HuH-7.5 (cell line): ENCODE measurements around the gene ZNF490.
"Not testable (repeated sequence)": the region's sequence is repeated elsewhere in the genome, so short reads cannot be mapped to it uniquely, and the experiment has no call there.

Source experiments
- DNase-seq: peaks from one replicate; pipeline ENCODE4 v3.0.0; 2011; ENCODE audit warnings: low spot score

ZNF490 gene

GRCh38 chr19:12610540-12611360, at the start of gene ZNF490, which contains the start of gene ZNF791:
ZNF490 (minus strand) TSS chr19:12610813; CDS start chr19:12610680, 133 bp downstream.
ZNF791 (plus strand) TSS chr19:12610920; CDS start chr19:12611080, 160 bp downstream.
- peak; percentile 96 for DNase-seq

- no peak for DNase-seq
Measured at GRCh38 chr19:12657966-12658365, 47.4 kb upstream of the ZNF490 start.

- DNase-seq = no peak
Measured at GRCh38 chr19:12656899-12657571, 46.4 kb upstream of the ZNF490 start.

GRCh38 chr19:12655546-12655945, 44.9 kb upstream of the ZNF490 start:
- DNase-seq = no peak

- no peak for DNase-seq
Measured at GRCh38 chr19:12652219-12652618, 41.6 kb upstream of the ZNF490 start.

- no peak for DNase-seq
Measured at GRCh38 chr19:12649941-12650340, 39.3 kb upstream of the ZNF490 start.

GRCh38 chr19:12648088-12648487, 37.5 kb upstream of the ZNF490 start:
- no peak for DNase-seq

GRCh38 chr19:12647490-12648071, 37.0 kb upstream of the ZNF490 start:
- DNase-seq = no peak

GRCh38 chr19:12647047-12647446, 36.4 kb upstream of the ZNF490 start:
- DNase-seq = no peak

- DNase-seq = no peak
Measured at GRCh38 chr19:12646551-12646950, 35.9 kb upstream of the ZNF490 start.

GRCh38 chr19:12643716-12644115, 33.1 kb upstream of the ZNF490 start:
- DNase-seq = not testable (repeated sequence)

- DNase-seq = no peak
Measured at GRCh38 chr19:12642506-12642905, 31.9 kb upstream of the ZNF490 start.

- no peak for DNase-seq
Measured at GRCh38 chr19:12641456-12641855, 30.8 kb upstream of the ZNF490 start.

- DNase-seq = peak; percentile 92
Measured at GRCh38 chr19:12639901-12640613, 29.4 kb upstream of the ZNF490 start.

GRCh38 chr19:12638611-12639182, 28.1 kb upstream of the ZNF490 start:
- no peak for DNase-seq

GRCh38 chr19:12636631-12637030, 26.0 kb upstream of the ZNF490 start:
- no peak for DNase-seq

GRCh38 chr19:12629215-12629614, 18.6 kb upstream of the ZNF490 start:
- no peak for DNase-seq

- DNase-seq = no peak
Measured at GRCh38 chr19:12628040-12629022, 17.7 kb upstream of the ZNF490 start.

- no peak for DNase-seq
Measured at GRCh38 chr19:12626958-12627357, 16.3 kb upstream of the ZNF490 start.

GRCh38 chr19:12623361-12624031, 12.9 kb upstream of the ZNF490 start:
- no peak for DNase-seq
